GM18526 (cell line): Measurements from ENCODE around the gene TRIM36.

Source experiments
- POLR2A ChIP-seq: IDR thresholded peaks from 3 replicates; pipeline ENCODE4 v1.6.1; 2011; ENCODE audit not compliant: insufficient read length; ENCODE audit errors: extremely low read depth

The TRIM36 gene

GRCh38 chr5:115109840-115110239 lies 59.9 kb downstream of the TRIM36 start:
- TF ChIP-seq POLR2A = no peak

GRCh38 chr5:115109356-115109755 lies 60.4 kb downstream of the TRIM36 start:
- no peak for TF ChIP-seq POLR2A

GRCh38 chr5:115100319-115100955 lies 69.3 kb downstream of the TRIM36 start:
- TF ChIP-seq POLR2A = no peak

- TF ChIP-seq POLR2A = no peak
Observed at GRCh38 chr5:115098041-115098702, 71.5 kb downstream of the TRIM36 start.

GRCh38 chr5:115097236-115097635 lies 72.5 kb downstream of the TRIM36 start:
- no peak for TF ChIP-seq POLR2A

GRCh38 chr5:115096034-115096769 lies 73.5 kb downstream of the TRIM36 start:
- TF ChIP-seq POLR2A = no peak

GRCh38 chr5:115087951-115088350 lies 81.8 kb downstream of the TRIM36 start:
- no peak for TF ChIP-seq POLR2A

- TF ChIP-seq POLR2A = no peak
Observed at GRCh38 chr5:115086473-115086872, 83.2 kb downstream of the TRIM36 start.

- no peak for TF ChIP-seq POLR2A
Observed at GRCh38 chr5:115084246-115084793, 85.4 kb downstream of the TRIM36 start.

- no peak for TF ChIP-seq POLR2A
Observed at GRCh38 chr5:115079924-115080623, 89.6 kb downstream of the TRIM36 start.
